ENCODE data around the gene CACNA2D4.

CACNA2D4 gene

GRCh38 chr12:1799051-1799881 is 119.2 kb downstream of the CACNA2D4 start:
- DNase-seq = no peak

GRCh38 chr12:1798641-1799020 is 119.8 kb downstream of the CACNA2D4 start:
- DNase-seq = no peak

GRCh38 chr12:1797991-1798640 is 120.3 kb downstream of the CACNA2D4 start:
- no peak for DNase-seq

- peak; percentile 64 for DNase-seq
Measured at GRCh38 chr12:1797011-1797901, 121.2 kb downstream of the CACNA2D4 start.

GRCh38 chr12:1796515-1797010 is 121.9 kb downstream of the CACNA2D4 start:
- DNase-seq = peak; percentile 43

GRCh38 chr12:1795785-1796514 is 122.5 kb downstream of the CACNA2D4 start:
- peak; percentile 94 for DNase-seq

- no peak for DNase-seq
Measured at GRCh38 chr12:1795221-1795784, 123.1 kb downstream of the CACNA2D4 start.

DNA sequence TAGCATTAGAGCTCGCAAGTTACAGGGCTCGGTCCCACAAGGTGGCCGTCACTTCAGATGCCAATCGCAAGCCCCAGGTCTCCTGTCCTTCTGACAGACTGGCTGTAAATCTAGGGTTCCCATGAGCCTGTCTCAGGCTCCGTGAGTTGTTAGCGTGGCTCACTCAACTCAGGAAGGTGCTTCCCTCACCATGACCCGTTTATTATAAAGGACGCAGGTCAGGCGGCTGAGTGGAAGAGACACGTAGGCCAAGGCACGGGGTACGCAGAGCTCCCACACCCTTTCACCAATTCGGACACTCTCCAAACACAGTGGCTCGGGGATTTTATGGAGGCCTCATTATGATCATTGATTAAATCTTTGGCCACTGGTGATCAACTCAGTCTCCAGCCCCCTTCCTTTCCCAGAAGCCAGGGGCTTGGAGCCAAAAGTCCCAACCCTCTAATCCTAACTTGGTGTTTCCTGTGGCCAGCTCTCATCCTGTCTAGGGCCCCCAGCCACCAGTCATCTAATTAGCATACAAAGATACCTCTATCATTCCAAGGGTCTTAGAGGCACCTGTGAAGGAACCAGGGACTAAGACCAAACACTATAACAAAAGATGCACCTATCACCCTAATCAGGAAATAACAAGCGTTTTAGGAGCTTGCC is 123.9 kb downstream of the CACNA2D4 start:
- DNase-seq = no peak

DNA sequence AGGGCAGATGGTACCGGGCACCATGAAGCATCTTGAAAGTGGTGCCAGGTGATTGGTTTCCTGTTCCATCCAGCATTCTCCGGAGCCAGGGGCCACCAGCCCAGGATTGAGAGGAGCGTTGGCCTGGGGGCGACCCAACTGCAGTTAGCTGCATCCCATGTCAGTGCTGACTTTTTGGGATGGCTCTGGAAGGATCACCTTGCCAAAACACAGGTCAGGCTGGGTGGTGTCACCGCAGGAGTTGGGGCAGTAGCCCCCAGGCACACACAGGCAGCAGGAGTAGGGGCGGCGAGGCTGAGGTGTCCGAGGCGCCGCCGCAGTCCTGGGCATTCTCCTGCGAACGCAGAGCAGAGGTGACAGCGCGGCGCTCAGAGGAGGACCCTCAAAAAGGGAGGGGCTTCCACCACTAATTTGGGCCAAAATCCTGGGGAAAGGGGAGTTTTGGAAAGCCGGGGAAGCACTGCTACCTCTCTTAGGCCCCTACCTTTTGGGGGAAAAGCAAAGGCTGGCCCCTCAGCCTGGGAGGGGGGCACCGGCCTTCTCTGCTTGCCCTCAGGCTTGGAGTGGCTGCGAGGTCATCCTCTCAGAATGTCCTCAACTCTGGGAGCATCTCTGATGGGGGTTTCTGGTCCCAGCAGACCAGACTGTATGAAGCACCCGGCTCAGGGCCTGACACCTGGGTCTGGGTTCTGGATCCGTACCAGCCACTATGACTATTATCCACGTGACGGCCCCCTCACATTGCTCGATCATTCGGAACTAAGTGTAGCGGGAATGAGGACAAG is 124.8 kb downstream of the CACNA2D4 start:
- DNase-seq = no peak

DNA sequence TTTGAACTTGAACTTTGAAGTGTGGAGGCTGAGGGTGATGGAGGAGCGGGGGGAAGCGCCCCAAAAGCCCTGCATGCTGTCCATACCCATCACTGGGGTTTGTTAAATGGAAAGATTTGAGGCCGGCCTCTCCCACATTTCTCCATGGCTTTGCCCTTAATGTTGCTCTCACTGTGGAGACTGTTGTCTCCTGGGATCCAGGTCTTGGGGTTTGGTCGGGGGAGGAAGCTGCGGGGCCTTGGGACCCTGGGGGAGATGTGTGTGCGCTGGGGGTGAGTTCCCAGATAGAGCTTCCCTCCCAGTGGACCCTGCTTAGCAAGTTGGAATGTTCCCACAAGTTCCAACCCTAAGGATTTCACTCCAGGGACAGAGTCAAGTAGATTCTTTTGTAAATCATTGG is 126.0 kb downstream of the CACNA2D4 start:
- no peak for DNase-seq

DNA sequence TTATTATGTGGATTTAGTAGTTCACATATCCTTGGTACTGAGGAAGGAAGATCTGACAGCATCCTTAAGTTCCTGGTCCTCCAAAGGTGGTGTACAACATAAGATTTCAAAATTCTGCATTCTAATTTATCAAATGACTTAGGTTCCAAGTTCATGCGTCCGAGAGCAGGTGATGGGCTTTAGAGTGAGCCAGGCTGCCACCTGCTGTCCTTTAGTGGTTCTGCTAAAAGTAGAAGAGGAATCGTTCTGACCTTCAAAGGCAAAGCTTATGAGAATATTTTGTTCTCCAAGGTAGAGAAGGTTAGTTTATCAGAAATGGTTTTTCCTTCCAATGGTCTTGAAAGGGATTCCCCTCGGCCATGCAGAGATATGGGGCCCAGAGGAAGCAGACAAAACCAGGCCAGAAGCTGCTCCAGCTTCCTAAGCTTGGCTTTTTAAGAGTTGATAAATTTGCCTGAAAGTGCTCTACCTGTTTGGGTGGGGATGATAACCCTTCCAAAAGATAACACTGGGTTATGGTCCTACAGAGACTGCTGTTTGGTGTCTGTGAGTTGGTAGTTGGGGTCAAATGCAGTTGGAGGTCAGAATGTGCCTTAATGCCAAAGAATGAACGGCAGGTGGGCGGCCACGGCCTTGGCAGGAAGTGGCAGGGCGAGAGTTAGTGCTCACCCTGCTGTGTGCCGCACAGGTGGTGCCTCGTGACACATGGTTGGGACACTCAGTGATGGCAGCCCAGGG is 127.2 kb downstream of the CACNA2D4 start:
- DNase-seq = peak; percentile 78

GRCh38 chr12:1790444-1790843 is 128.0 kb downstream of the CACNA2D4 start:
- DNase-seq = no peak

DNA sequence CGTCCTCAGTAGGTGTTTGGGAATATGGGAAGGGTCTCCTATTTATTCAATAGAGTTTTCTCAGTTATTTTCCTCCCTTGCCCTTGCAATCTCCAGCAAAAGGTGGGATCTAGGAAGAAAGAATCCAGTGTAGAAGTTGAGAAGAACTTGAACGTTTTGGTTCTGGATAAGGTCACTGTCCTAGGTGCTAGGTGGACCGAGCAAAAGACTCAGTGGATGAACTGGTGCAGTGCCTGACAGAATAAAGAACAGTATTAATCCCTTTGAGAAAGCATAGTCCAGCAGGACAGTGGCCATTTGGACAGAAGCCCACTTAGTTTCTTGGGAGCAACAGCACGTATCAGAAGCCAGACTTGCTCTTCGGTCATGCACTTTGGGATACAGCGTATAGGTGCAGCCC is 130.7 kb downstream of the CACNA2D4 start:
- no peak for DNase-seq

DNA sequence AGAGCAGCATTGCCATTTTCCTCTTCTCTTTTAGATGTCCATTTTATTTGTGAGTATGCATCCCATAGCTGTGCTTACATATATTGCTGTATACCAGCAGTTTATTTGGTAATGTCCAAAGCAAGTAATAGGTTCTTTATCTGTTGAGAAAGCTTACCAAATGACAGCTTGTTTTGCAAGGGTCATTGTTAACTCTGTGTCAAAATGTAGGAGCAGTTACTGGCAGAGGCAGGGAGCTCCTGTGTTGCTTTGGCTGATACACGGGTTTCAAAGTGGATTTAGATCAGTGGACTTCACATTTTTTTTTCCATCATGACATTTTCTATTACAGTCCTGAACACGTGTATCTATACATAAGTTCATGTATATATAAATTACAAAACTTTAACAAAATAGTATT is 136.2 kb downstream of the CACNA2D4 start:
- no peak for DNase-seq

DNA sequence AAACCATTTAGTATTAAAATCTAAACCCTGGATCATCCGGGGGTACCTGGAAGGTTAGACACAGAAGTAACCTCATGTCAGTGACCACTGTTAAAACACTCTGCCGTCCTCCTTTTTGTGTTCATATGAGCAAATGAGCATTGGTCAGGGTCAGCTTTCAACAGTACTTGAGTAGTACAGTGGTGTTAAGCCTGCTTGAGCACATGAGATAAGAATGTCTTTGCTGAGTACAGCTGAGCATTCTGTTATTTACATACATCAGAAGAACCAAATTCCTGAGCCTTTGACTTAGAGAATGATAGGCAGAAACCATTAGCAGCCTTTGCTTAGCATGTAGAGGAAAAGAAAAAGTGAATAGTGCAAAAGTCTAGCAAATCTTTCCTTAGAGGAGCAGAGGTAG is 136.7 kb downstream of the CACNA2D4 start:
- DNase-seq = no peak

DNA sequence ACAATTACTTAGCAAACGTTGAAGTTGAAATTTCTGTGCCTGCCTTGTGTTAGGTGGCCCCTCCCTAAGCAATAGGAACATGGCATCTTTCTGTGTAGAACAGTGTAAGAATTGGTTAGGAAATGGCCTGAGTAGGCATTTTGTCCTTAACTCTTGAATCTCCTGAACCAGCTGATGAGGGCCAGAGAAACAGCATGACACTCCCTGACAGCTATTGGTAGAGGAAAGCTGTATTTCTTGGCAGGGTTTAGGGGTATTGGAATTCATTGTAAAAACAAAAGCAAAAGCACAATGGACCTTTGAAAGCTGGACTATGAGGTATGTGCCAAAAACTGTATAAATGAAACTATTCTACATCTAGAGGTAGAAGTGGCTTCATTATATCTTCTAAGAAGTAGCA is 138.7 kb downstream of the CACNA2D4 start:
- DNase-seq = no peak

DNA sequence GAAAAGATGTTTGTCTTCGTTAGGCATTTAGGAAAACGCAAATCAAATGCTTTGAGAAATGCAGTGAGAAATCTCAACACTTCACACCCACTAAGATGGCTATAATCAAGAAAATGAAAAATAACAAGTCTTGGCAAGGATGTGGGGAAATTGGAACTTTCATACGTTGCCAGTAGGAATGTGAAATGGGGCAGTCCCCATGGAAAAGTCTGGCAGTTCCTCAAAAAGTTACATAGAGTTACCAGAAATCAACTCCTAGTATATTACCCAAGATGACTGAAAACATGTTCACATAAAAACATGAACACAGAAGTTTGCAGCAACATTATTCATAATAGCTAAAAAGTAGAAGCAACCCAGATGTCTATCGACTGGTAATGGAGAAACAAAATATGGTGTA is 139.5 kb downstream of the CACNA2D4 start:
- no peak for DNase-seq

GRCh38 chr12:1777798-1778197 is 140.7 kb downstream of the CACNA2D4 start:
- no peak for DNase-seq

- no peak for DNase-seq
Measured at GRCh38 chr12:1776170-1776921, 142.1 kb downstream of the CACNA2D4 start.
